ENCODE measurements around the gene CTBS.
A peak's percentile ranks its signal among the peaks of the same experiment; 100 is the strongest.

The CTBS gene

DNA sequence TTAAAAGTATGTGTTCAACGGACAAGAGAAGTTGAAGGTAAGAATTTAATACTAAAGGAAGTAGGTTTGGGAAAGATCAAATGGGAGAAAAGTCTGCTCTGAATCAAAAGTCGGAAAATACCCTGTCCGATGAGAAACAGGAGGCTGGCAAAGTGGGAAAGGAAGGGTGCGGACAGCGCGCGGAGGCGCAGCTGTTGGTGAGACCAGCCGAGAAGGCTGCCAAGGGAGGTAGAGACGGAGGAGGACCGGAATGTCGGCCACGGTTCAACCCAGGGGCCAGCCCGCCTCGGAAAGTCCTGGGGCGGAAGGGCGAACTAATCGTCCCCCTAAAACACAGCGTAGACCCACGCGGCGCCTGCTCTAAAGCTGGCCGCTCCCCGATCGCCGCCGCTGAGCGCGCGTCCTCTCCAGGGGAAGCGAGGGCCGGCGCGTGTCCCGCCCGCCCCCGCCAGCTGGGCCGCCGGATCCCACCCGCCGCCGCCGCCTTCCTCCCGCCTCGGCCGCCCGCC, 68.7 kb downstream of the CTBS start:
- DNase-seq: peak; percentile 57 to 62

DNA sequence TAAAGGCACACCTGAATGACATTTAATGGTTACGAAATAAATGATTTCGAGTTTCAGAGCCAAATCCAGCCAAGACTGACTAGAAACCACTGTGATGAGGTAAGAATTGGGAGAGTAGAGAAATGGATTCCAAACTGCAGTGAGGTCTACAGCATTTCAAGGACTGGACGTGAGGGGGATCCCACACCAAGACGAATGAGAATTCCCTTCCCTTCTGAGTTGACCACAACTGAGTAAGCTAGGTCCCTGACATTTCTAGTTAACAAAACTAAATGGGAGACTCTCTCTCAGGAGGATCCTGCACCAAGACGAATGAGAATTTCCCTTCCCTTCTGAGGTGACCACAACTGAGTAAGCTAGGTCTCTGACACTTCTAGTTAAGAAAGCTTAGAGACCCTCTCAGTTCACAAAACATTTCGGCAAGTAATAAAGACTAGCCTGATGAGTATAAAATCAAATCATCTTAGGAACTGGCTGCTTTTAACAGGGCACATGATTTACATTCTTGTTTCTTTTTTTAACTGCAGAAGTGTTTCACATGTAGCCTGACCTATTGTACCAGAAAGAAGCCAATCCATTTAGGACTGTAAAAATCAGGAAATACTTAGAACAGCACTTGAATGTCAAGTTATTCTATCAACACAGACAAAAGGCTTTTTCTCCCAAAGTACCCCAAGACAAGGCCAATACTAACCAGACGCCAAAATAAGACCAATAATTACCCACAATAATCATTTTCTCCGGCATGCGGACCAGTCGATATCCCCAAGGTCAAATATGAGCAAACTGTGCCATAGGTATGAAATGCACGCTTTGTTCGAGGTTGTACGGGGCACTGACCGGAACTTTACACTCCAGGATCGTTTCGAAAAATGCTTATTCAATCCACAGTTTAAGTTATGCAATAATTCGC, 69.4 kb downstream of the CTBS start:
- DNase-seq: peak in 1 of 2 experiments; percentile 49

DNA sequence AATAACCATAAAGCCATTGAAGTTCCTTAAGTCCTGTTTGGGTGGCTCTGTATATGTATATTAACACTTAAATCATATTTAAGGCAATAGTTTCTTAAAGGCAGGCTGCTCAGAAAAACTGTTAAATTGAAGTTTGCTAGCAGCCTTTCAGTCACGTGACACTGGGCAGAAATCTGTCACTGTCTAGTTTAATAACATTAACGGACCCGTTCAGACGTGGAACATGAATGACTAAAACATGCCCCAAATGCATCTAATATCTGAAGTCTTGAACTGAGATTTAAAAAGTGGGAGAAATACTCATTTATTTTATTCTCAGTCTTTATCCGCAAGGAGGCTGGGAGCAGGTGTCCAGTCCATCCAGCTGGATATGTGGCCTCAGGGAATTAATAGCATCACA, 71.3 kb downstream of the CTBS start:
- DNase-seq: no peak

Measured in AML-193 (cell line).